HG02870 (cell line): ENCODE data around the gene ELL2.
A peak's percentile ranks its signal among the peaks of the same experiment; 100 is the strongest.
"Not testable (repeated sequence)": the region's sequence is repeated elsewhere in the genome, so short reads cannot be mapped to it uniquely, and the experiment has no call there.

Source experiments
- ATAC-seq: cut with Tn5 transposase; IDR thresholded peaks from one replicate; pipeline ENCODE4 v1.9.1; 2021; ENCODE audit warnings: mild to moderate bottlenecking, moderate library complexity; ENCODE audit not compliant: unreplicated experiment

ELL2 gene

DNA sequence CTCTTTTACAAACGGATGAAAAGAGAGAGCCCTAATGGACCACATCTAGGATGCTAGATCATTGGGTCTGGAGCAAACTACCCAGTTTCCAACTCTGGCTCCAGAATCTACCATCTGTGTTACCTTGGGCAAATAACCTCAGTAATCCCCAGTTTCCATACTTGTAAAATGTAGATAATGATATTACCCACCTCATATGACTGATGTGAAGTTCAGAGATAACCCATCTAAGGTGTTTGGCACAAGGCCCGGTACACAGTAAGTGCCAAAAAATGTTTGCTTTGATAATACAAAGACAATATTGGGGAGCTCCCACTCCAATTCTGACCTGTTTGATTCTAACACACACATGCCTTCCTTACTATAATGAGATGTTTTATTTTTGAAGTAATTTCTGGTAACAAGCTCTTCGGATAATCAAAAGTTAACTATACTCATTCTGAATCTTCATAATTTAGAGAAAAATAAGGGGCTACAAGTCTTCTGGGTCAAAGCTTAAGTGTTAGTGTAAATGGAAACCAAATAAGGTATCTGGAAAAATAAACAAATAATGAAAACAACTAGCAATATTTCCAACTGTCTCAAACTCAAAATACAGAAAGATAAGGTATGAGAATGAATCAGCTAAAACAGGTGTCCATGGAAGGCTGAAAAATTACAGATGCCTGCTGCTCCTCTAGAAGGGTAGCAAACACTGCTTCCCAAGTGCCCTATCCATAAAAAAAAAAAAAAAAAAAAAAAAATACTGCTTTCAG is 30.4 kb downstream of the ELL2 start:
- no peak for ATAC-seq

DNA sequence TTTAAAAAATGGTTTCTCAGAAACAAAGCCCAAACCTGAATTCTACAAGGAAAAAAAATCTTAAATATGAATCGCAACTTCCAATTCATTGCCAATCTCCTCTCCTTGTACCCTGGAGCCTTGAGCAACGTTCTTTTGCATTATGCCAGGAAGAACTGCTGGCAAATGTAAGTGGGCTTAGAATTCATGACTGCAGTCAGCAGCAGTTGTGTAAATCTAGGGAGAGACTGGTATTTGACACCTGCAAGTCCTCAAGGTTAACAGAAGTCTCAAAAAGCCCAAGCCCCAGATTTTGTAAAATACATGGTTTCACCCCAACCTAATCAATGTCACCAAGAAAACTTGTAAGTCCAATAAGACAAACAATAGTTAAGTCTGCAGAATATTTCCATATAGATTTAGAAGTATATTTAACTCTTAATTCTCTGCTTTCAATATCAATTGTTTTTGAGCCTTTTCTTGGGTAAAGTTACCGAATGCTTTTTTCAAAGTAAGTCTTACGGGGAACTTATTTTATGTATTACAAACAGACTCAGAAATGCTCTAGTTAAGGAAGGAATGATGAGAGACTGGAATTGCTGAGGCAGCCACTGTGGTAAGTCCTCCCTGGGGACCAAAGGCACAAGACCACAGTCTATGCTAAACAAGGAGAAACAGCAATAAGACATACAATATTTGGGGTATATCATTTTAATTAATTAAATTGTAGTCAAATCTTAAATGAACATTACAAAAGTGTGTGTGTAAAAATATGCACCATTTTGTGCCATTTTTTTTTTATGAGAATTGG is 31.3 kb downstream of the ELL2 start:
- no peak for ATAC-seq

DNA sequence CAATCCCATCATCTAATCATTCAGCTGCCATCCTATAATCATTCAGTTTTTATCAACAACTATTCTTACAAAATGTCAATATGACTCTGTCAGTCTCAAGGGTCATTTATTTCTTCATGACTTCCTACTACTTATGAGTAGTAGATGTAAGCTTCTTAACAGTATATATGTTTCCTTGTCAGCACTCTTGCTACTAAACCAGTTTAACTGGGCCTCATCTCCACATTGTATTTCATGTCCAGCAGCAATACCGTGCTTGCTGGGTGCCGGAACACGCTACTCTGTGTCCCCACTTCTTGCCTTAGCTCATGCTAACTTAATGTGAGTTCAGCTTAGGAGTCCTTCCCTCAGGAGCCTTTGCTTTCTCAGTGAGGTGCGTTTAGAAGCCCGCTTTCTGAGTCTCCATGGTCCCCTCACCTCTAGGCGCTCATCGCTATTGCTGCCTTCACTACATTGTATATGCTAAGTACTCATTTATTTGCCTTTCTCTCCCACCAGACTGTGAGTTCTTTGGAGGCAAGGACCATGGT is 32.9 kb downstream of the ELL2 start:
- ATAC-seq: no peak

DNA sequence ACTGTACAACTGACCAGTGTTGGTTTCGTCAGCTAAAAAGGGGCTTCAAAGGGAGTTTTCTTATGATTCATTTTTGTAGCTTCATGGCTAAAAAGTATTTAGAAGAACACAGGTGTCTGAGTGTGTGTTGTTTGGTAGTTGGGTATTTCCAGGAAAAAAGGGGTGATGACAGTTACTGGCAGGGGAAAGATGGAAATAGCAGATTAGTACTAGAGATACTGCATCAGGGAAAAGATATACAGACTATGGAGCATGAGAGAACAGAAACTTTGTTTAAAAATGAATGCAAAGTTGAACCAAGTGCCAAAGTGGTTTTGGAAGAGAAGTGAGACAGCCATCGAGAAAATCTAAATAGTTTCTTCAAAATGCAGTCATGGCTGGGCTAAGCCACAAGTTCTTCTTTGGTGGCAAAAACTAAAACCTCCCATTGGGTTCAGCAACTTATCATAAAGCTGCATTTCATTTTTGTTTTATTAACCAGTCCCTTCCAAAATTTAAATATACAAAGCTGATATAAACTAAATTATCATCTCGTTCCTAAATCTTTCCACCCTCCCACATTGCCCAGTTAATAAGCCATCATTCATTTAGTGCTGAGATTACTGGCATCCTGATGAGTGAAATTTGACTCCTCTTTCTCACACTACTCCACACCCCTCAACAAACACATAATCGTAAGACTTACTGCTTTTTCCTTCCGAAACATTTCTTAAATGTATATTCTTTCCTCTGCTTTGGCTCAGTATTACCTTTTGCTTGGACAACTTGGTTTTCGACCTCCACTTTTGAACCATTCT is 33.5 kb downstream of the ELL2 start:
- ATAC-seq: peak; percentile 48

DNA sequence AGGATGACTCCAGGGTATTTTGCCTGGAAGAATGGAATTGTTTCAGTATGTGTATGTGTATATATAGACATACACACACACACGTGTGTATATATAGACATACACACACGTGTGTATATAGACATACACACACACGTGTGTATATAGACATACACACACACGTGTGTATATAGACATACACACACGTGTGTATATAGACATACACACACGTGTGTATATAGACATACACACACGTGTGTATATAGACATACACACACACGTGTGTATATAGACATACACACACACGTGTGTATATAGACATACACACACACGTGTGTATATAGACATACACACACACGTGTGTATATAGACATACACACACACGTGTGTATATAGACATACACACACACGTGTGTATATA is 34.4 kb downstream of the ELL2 start:
- not testable (repeated sequence) for ATAC-seq

DNA sequence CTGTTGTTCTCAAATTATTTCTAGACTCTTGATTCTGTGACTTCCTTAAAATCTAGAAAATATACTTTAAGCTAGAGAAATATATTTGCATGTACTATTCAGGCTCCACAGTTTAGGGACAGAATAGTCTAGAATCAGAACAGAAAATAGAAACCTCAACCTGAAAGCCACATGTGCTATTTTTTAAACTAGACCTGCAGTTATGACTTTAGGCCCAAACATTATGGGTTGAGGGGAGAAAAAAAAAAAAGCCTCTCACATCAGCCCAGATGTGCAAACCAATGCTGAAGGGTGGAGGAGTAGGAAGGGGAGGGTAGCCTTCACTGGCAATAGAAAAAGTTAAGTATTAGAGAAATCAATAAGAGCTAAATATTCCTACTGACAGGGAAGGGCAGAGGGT is 35.7 kb downstream of the ELL2 start:
- ATAC-seq: peak; percentile 45

DNA sequence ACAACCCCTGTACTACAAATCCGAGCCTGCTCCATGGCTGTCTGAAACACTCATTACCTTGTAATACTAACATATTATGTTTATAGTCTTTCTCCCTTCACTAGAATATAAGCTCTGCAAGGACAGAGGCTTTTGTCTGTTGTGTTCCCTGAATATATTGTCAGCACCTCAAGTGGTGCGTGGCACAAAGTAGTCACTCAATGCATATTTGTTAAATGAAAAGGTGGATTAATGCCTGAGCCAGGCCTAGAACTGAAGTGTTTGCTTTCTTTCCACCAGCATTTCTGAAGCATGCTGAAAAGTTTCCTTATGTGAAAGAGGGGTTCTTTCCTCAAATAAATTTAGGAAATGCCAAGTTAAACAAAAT is 36.3 kb downstream of the ELL2 start:
- ATAC-seq: no peak

DNA sequence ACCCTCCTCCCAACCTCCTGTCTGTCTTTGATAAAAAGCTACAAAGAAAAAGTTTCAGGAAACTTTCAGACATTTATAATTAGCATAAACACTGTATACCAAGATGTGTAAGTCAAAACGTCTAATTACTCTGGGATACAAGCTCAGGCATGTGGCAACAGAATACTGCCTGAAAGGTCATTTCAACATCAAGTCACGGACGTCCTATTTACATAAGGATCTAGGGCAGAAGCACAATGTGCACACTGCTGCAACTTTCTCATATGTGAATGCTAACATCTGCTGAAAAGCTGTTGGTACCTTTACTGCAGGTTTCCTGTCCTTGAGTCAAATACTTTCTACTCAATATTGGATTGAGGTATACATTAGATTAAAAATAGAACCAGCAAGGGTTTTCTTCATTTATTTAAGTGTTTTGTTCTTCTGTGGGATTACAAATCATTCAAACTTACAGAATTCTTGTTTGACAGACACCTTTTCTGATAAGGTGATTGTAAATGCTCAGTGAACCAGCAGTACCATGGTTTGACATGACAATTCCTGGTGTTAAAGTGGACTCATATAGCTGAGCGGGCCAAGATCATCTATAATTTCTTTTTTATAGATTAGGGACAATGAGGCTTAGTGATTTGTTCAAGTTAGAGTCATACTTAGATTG is 36.8 kb downstream of the ELL2 start:
- peak; percentile 31 for ATAC-seq

DNA sequence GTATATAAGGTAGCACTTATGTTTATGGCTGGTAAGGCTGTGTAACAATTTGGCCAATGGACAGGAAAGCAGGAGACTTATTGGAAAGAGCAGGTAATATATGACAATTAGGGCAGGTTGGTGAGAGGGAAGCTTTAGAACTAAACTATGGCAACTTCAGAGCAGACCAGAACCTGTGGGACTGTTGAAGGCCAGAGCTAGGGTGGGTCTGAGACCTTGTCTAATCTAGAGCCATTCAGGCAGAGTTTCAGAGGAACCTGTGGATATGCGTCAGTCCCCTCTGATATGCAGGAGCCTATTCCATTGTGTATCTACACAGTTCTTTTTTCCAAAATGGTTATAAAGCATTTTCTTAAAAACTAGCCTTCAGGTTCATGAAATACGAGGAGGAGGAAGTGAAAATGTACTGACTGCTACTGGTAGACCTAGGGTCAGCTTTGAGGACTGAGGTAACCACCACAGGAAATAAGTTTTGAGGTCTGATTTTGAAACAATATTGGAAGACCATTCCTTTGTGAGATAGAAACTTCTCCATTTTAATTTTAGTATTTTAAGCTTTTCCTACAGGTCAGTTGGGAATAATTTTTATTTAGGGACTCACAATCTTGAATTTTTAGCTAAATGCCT is 37.6 kb downstream of the ELL2 start:
- peak; percentile 29 for ATAC-seq

DNA sequence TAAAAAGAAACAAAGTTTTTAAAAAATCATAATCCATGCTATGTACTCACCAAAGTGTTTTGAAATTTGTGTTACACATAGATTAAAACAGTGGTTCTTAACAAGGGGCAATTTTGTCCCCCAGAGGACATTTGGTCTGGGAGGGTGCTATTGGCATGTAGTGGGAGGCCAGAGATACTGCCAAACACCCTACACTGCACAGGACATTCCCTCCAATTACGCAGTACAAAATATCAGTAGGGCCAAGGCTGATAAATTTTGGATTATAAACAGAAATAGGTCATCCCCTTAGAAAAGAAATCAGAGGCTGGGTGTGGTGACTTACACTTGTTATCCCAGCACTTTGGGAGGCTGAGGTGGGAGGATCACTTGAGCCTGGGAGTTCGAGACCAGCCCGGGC is 38.9 kb downstream of the ELL2 start:
- no peak for ATAC-seq

DNA sequence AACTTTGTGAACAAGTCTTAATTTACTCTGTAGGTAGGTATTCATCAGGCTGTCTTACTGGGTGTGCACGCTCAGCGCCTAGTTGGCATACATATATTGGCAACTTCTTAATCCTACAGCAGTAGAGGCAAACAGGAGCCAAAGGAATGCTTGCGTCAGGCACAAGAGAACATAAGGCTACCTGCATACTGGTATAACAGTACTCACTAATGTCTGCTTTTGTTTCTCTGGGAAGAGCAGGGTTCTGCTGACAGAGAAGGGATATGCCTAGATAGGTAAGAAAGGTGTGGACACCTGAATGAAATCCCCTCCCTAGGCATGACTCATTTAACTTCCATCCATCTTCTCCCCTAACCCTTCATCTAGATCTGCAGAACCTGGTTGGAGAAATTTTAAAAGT is 40.1 kb downstream of the ELL2 start:
- ATAC-seq: no peak

DNA sequence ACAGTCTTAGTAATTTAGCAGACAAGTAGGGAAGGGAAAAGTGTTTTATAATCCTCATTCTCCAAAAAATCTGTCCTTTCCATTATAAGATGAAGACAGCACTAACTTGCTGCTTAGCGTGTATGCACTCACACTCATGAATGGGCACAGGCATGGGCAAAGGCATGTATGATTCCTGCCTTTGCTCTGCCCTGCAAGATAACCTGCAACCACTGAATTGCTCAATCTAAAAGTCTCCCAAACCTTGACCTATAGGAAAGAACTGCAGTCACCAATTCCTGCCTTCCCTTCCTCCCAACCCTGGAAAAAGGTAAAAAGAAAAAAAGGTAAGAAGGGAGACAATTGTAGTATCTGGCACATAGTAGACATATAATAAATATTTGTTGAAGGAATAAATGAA is 40.8 kb downstream of the ELL2 start:
- no peak for ATAC-seq

DNA sequence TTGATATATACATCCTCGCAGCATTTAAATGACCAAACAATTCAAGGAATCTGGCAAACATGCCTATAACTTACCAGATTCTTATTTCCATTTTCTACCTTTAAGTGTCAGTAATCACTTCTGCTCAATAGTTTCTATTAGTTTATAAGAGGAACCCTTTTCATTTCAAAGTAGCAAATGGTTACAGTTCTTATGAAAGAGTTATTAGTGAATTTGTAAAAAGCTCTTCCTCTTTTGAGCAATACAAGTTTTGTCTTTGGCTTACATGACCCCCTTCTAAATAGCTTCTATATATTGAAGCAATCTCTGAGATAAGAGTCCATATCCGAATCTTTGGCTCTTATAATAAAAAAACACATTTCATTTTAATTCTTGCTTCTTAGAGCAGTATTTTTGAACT is 42.0 kb downstream of the ELL2 start:
- no peak for ATAC-seq

DNA sequence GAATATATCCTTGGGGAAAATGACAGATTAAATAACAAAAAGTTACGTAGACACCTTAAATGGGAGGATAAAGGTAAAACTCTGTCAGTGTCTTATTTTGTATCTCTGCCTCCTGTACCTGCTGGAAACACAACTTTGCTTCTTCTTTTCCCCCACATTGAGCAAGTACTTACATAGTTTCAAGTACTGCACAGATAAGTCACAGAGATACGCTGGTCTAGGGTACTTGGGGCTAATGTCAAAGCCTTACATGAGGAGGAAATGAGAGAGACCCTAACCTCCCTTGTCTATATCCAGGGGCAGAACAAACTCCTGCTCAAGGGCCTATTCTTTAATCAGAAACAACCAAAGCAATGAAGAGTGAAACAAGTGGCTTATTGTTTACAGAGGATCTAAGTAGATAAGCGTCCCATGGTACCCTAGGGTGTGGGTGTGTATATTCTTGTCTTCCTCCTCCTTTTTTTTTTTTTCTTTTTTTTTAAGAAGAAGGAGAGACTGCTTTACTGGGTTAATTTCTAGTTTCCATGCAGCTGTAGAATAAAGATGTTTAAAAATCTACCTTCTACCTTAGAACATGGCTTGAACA is 43.1 kb downstream of the ELL2 start:
- ATAC-seq: no peak

DNA sequence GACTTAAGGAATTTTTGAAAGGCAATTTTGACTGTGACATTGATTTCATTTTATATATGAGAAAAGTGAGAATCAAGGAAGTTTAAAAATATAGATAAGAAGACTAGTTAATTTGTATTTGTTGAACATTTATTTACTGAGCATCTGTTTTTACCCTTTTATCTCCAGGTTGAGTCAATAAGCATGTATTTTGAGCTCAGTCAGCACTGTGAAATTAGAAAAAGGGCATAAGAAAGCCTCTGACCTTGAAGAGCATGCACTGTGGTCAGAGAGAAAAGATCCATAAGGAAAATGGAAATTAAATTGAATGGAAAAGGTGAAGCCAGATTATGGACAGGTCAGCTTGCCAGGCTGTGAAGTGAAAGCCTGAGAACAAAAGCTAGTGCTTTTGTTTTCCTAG is 44.4 kb downstream of the ELL2 start:
- ATAC-seq: no peak

DNA sequence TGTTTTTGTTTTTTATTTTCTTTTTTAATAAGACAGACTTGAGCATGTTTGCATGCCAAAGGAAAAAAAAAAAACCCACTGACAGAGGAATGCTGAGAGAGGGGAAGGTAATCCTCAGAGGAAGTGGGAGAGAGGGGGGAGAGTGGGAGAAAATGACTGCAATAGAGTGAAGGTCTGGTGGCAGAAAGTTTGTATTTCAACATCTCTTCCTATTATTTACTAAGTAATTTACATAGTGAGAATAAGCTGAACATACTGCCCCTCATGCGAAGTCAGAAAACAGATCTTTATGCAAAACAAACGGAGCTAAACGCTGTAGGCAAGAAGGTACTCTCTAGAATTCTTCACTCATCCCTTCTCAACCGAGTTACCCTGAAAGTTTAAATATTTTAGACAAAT is 45.0 kb downstream of the ELL2 start:
- no peak for ATAC-seq

DNA sequence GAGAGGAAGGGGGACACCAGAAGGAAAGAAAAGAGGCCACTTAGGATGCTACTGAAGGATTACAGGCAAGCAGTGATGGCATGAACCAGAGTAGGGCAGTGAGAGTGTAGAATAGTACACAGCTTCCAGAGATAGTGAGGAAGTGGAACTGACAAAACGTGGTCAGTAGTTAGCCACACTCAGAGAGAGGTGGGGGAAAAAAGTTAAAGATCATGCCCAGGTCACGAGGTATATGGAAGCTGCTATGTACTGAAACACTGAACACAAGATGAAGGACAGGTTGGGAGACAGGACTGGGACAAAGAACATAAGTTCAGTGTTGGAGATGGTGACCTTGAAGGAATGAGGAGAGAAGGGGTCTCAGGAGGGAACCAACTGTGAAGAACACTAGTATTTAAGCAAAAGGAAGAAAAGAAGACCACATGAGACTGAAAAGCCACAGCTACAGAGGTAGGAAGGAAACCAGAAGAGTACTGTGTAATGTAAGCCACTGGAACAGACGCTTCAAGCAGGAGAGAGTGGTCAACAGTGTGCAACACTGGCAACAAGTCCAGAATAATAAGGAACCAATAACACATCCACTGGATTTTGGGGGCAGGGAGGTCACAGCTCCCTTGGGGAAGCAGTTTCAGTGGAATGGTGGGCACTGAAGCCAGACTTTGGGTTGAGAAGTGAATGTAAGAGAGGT is 45.5 kb downstream of the ELL2 start:
- ATAC-seq: peak; percentile 61

DNA sequence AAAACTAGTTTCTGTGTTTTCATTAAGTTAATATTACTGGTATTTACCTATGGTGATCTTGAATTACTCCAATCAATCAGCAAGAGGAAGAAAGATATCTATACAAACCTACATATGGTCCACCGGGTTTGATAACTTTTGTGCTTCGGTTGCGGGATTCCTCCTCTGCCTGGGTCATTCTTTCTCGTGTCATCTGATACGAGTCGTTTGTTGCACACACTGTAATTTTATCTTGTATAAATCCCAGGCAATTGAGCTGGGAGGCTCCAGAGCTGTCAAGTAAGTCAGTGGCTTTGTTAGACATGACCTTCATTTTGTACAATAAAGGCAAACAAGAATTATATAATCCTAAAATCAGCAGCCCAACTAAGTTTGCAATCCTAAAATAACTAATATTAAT is 48.0 kb downstream of the ELL2 start:
- ATAC-seq: no peak

DNA sequence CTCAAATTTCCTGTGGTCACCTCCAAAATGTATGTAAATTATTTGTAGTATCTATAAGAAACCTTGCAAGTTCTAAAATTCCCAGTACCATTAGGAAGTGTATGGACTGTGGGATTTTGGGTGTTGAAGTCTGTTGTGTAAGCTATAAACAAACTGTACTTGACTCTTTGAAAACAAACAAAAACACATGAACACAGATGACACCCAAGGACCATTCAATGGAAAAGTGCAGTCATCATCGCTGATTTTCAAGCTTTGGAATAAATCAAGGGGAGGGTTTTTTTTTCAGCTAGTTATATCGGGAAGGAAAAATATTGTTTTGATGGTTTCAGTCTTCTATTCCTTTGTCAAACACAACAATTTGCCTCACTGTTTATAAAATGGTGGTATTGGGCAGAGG is 49.6 kb downstream of the ELL2 start:
- ATAC-seq: no peak

DNA sequence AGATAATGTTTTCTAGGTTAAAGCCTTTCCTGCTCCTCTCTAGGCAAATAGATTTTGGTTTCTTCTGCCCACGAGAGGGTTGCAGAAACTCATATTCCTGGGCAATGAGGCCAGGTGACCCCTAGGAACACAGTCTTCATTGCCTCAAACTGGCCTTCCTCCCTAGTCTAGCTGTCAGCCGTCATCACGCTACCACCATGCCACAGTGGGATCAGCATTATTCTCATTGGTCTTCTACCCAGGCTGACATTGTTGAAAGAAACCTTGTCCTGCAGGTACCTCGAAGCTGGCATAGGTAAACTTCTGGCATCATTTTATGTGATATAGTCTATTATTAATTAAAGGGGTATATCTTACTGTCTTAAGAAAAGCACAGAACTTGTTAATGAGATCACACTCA is 51.1 kb downstream of the ELL2 start:
- ATAC-seq: no peak
